ENCODE data around the gene NLN.

DNA sequence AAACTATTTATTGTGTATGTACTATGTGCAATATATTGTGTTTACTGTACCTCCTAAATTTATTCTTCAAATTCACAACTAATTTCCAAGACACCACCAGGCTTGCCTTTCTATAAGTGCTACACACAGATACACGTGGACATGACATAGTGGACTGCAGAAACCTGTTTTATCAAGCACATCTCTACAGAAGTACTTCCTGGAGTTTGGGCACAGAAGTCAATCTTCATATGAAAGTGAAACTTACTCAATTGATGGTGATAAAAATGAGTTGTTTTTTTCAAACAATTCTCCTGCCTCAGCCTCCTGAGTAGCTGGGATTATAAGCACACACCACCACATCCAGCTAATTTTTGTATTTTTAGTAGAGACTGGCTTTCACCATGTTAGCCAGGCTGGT is 57.6 kb downstream of the NLN start:
- TF ChIP-seq, protein P1, sequence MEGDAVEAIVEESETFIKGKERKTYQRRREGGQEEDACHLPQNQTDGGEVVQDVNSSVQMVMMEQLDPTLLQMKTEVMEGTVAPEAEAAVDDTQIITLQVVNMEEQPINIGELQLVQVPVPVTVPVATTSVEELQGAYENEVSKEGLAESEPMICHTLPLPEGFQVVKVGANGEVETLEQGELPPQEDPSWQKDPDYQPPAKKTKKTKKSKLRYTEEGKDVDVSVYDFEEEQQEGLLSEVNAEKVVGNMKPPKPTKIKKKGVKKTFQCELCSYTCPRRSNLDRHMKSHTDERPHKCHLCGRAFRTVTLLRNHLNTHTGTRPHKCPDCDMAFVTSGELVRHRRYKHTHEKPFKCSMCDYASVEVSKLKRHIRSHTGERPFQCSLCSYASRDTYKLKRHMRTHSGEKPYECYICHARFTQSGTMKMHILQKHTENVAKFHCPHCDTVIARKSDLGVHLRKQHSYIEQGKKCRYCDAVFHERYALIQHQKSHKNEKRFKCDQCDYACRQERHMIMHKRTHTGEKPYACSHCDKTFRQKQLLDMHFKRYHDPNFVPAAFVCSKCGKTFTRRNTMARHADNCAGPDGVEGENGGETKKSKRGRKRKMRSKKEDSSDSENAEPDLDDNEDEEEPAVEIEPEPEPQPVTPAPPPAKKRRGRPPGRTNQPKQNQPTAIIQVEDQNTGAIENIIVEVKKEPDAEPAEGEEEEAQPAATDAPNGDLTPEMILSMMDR (IDR thresholded peaks at IDR 0.05): no peak
- no peak for TF ChIP-seq POLR2A (IDR thresholded peaks at IDR 0.05)

All from thyroid gland (tissue), 4 donors.